DOHH2 (cell line): ENCODE data around the gene HNRNPC.

Experiments used
- CTCF ChIP-seq: fragments of 200-600 bp; sonication (generic); IDR thresholded peaks from one replicate; pipeline ENCODE4 v1.5.1; 2014; ENCODE audit warnings: antibody characterized with exemption, mild to moderate bottlenecking, low read depth, low read length; ENCODE audit not compliant: poor library complexity, severe bottlenecking
- EZH2phosphoT487 ChIP-seq: fragments of 200-600 bp; sonication (generic); IDR thresholded peaks from 2 replicates; pipeline ENCODE4 v1.6.1; 2017; ENCODE audit warnings: borderline replicate concordance, mild to moderate bottlenecking, antibody characterized with exemption, low read length, moderate library complexity, mixed read lengths

GRCh38 chr14:21279783-21280182 lies 10.5 kb upstream of the HNRNPC start, which contains the start of gene RPGRIP1:
- TF ChIP-seq CTCF (no peak), EZH2phosphoT487 (no peak)
